Gastrocnemius medialis (tissue), 4 donors: Measurements from ENCODE around the gene CFAP161. TPM values are rescaled to one million over a fixed set of nuclear protein-coding genes. Genes with fewer than 3 reads are reported as not detected.

Source experiments
- ATAC-seq, 2 donors: fragments of 150-250 bp; one replicate each; pipeline ENCODE4 v1.9.1; 2016
- DNase-seq, 2 donors: peaks; one replicate each; pipeline ENCODE4 v3.0.0-alpha.2; 2019
- H3K27ac ChIP-seq, 4 donors: fragments of 200-600 bp; sonication (generic); 1 replicate in 1 of 4; 2 replicates in 3 of 4; pipeline ENCODE4 v1.5.1; 2016 to 2018; ENCODE audit warnings: mild to moderate bottlenecking in 2 of 4, moderate library complexity in 1 of 4
- H3K27me3 ChIP-seq, 3 donors: fragments of 200-600 bp; sonication (generic) in 2 of 3; 1 replicate in 1 of 3; 2 replicates in 2 of 3; pipeline versions ENCODE4 v1.5.1 to v1.6.0; 2016 to 2019; ENCODE audit warnings: mild to moderate bottlenecking in 1 of 3, moderate library complexity in 1 of 3
- H3K36me3 ChIP-seq, 2 donors: fragments of 200-600 bp; sonication (generic) in 1 of 2; one replicate each; pipeline ENCODE4 v1.5.1; 2017 to 2018
- H3K4me1 ChIP-seq, 2 donors: fragments of 200-600 bp; sonication (generic) in 1 of 2; one replicate each; pipeline ENCODE4 v1.5.1; 2016 to 2017; ENCODE audit warnings: mild to moderate bottlenecking in 2 of 2
- H3K4me3 ChIP-seq, 4 donors: fragments of 200-600 bp; sonication (generic) in 3 of 4; 1 replicate in 1 of 4; 2 replicates in 3 of 4; pipeline ENCODE4 v1.5.1; 2016 to 2019; ENCODE audit warnings: mild to moderate bottlenecking in 2 of 4
- H3K9me3 ChIP-seq, 3 donors: fragments of 200-600 bp; sonication (generic) in 2 of 3; 1 replicate in 1 of 3; 2 replicates in 2 of 3; pipeline ENCODE4 v1.5.1; 2016 to 2019
- CTCF ChIP-seq, 5 experiments: fragments of 450-650 bp in 3 of 5; fragments of 200-600 bp in 2 of 5; sonication (generic) in 2 of 5; IDR thresholded peaks in 4 of 5; conservative IDR thresholded peaks in 1 of 5; 1 replicate in 4 of 5; 2 replicates in 1 of 5; pipeline ENCODE4 v1.5.1; 2016 to 2019; ENCODE audit warnings: antibody characterized with exemption in 5 of 5, mild to moderate bottlenecking in 3 of 5, moderate library complexity in 3 of 5
- POLR2A ChIP-seq, 2 donors: fragments of 450-650 bp; IDR thresholded peaks; one replicate each; pipeline ENCODE4 v1.6.1; 2017; ENCODE audit warnings: antibody characterized with exemption in 2 of 2, mild to moderate bottlenecking in 2 of 2, moderate library complexity in 2 of 2
- in situ Hi-C, 4 donors: fragments of 200-750 bp; cut with MboI; loops; one replicate each; pipeline versions ENCODE4 v1.15.0 to v1.8.0; 2017; ENCODE audit warnings: low sequenced_read_pairs in 4 of 4
- intact Hi-C: fragments of 100-400 bp; cut with DNase I; formaldehyde crosslinking; loops from one replicate; pipeline ENCODE4 v1.15.1; 2023; ENCODE audit warnings: low total_unique reads
- total RNA-seq, 4 donors: library from RNA; depleted of rRNA; stranded (reverse); fragments of >200 nt; gene quantifications; one replicate each; pipeline versions ENCODE4 v1.1.0 to v1.2.3, GENCODE V29; 2016

The CFAP161 gene
- total RNA-seq, 4 donors from 2014 or later = not detected

DNA sequence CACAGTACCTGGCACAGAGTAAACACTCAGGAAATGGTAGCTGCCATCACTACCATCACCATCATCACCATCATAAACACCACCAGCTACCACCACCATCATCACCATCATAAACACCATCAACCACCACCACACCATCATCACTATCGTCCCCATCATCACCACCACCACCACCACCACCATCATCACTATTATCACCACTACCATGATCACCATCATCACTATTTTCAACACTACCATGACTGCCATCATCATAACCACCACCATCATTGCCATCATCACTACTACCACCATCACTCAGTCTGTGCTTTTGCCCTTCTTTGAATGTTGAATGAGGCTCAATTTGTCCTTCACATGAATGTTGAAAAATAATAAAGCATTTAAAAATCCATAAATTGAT is 41.4 kb downstream of the CFAP161 start:
- Histone ChIP-seq H3K4me3 (no peak overlapping the region), H3K27me3 (no peaks in the 10 kb centered on the region), H3K27ac (peak overlapping the region in 1 of 4 donors; percentile 76), H3K4me1 (peaks cover 0 to 6% of the 10 kb centered on the region in 2 donors), H3K9me3 (no peaks in the 10 kb centered on the region), H3K36me3 (no peaks in the 10 kb centered on the region)
- ATAC-seq = no peak
- intact Hi-C loops (no loop called here), in situ Hi-C loops (no loop called here)
- DNase-seq = no peak
- TF ChIP-seq POLR2A (IDR thresholded peaks at IDR 0.05) (no peak), CTCF (IDR thresholded peaks at IDR 0.05 in 4 of 5, conservative IDR thresholded peaks at IDR 0.05 in 1 of 5) (no peak)

GRCh38 chr15:81176291-81176893 is 42.3 kb downstream of the CFAP161 start:
- intact Hi-C loops = no loop called here
- Histone ChIP-seq H3K27me3 (peaks cover 0 to 1% (median 0%) of the 10 kb centered on the region in 3 donors), H3K9me3 (no peaks in the 10 kb centered on the region), H3K4me1 (peaks cover 0 to 4% of the 10 kb centered on the region in 2 donors), H3K27ac (peak overlapping the region; percentile 40 to 76 (median 54)), H3K36me3 (no peaks in the 10 kb centered on the region), H3K4me3 (no peak overlapping the region)
- ATAC-seq (peak; percentile 58 to 68), DNase-seq (peak in 1 of 2 donors; percentile 48)
- no peak for TF ChIP-seq CTCF (IDR thresholded peaks at IDR 0.05 in 4 of 5, conservative IDR thresholded peaks at IDR 0.05 in 1 of 5)
- TF ChIP-seq POLR2A (IDR thresholded peaks at IDR 0.05) = no peak
- in situ Hi-C loops = no loop called here

- TF ChIP-seq POLR2A (IDR thresholded peaks at IDR 0.05) (no peak), CTCF (IDR thresholded peaks at IDR 0.05 in 4 of 5, conservative IDR thresholded peaks at IDR 0.05 in 1 of 5) (no peak)
- Histone ChIP-seq H3K4me3 (no peak overlapping the region), H3K4me1 (no peaks in the 10 kb centered on the region), H3K9me3 (no peaks in the 10 kb centered on the region), H3K36me3 (no peaks in the 10 kb centered on the region), H3K27ac (no peak overlapping the region), H3K27me3 (peaks cover 0 to 3% (median 3%) of the 10 kb centered on the region in 3 donors)
- no peak for ATAC-seq
- intact Hi-C loops (no loop called here), in situ Hi-C loops (no loop called here)
- DNase-seq = no peak
Measured at GRCh38 chr15:81178365-81178764, 44.3 kb downstream of the CFAP161 start.

GRCh38 chr15:81181220-81181619 is 47.1 kb downstream of the CFAP161 start:
- Histone ChIP-seq H3K27ac (peak overlapping the region in 2 of 4 donors; percentile 7 to 40), H3K9me3 (no peaks in the 10 kb centered on the region), H3K4me1 (no peaks in the 10 kb centered on the region), H3K36me3 (no peaks in the 10 kb centered on the region), H3K4me3 (no peak overlapping the region), H3K27me3 (peaks cover 0 to 3% (median 3%) of the 10 kb centered on the region in 3 donors)
- intact Hi-C loops (no loop called here), in situ Hi-C loops (no loop called here)
- ATAC-seq (no peak), DNase-seq (no peak)
- TF ChIP-seq CTCF (IDR thresholded peaks at IDR 0.05 in 4 of 5, conservative IDR thresholded peaks at IDR 0.05 in 1 of 5) (no peak), POLR2A (IDR thresholded peaks at IDR 0.05) (no peak)
